ENCODE results near the gene CPHXL2.

The CPHXL2 gene

DNA sequence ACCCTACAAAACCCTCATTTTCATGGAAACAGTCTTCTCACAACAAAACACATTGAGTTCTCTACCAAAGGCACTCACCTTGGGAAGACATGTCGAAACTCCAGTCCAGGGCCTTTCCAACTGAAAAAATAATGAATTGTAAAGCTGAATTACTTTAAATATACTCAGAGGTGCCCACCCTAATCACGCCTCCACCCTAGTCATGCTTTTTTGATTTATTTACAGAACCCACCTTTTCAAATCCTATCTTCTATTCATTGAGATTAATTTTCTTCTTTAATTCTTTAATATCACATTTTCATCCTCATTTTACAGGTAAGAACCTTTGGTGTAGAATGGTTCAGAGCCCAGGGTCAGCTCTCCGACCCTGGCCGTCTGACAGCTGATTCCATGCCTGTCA is at the start of gene CPHXL2:
Gene CPHXL2, minus strand, starts transcription at position 101 of the 400 bp plus-strand sequence. Its CDS starts 10 bp downstream, at position 91.
- DNase-seq (ENCODE audit: low spot score), result no peak

DNA sequence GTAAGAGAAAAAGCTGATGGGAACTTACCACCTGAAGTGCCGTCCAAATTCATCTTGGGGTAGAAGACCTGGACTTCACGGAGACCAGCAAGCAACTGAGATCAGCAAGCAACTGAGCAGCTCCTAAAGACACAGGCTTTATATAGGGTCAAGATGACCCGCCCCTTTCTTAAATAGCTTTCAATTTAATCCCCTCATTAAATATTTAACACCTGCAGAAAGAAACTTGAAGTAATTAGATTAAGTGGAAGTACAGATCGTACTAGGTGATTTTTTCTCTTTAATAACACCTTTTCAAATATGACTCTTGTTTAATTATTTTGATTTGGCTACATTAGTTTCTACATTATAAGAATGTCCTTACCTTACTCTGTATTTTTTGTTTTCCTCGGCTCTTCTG is 49.6 kb upstream of the CPHXL2 start, which contains the start of gene CPHXL:
Gene CPHXL, minus strand, starts transcription at position 101 of the 400 bp plus-strand sequence. Its CDS starts 48 bp downstream, at position 53.
- DNase-seq (ENCODE audit: low spot score), result no peak

DNA sequence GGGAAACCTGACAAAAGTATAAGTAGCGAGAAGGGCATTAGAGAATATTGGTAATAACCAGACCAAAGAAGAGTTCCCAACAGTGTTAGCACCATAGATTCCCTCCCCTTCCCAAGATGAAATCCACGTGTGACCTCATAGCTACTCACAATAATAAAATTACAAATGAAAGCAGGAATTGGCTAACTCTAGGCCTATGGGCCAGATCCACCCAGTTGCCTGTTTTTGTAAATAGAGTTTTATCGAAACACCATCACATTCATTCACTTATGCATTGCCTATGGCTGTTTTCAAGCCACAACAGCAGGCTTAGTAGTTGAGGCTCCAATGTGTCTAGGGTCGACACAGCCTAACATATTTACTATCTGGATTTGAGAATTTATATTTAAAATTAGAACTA is 41.6 kb upstream of the CPHXL2 start:
- no peak for DNase-seq (ENCODE audit: low spot score)

DNA sequence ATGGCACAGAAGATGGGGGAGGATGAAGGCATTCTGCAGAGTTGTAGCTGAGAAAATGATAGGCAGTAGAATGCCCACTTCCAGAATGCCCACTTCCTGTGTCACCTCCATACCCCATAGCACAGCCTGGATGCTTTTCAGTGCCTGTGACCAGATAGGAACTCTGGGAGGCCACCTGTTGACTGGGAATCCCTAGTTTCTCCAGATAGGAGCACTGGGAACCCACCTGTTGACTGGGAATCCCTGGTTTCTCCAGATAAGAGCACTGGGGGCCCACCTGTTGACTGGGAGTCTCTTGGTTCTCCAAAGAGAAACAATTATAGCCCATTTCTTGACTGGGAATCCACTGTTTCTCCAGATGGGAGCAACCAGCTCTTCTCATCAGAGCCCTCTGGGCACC is 37.9 kb upstream of the CPHXL2 start:
- no peak for DNase-seq (ENCODE audit: low spot score)

DNA sequence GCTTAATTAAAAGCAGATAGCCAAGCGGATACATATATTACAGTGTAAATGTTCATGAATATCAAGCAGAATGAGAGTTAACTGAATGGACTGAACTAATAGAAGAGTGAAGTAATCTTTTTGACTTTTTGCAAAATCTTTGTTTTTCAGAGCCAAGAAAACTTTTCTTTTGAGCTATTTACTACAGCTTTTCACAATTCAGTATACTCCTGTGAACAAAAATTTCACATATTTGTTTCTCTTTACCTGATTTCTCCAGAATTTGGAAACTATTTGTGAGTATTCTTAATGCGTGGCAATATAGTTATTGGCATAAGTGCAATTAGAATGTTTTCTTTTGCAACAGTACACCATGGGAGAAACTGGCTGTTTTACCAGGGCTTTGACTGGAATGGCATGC is 33.5 kb upstream of the CPHXL2 start:
- DNase-seq (ENCODE audit: low spot score), result no peak

DNA sequence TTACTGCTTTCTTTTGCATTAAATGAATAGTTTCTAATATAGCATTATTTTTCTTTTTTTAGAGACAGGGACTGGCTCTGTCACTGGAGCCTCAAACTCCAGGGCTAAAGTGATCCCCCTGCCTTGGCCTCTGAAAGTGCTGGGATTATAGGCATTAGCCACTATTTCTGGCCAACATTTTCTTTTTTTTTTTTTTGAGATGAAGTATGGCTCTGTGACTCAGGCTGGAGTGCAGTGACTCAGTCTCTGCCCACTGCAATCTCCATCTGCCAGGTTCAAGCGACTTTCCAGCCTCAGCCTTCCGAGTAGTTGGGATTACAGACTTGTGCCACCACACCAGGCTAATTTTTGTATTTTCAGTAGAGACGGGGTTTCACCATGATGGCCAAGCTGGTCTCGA is 26.5 kb upstream of the CPHXL2 start:
- no peak for DNase-seq (ENCODE audit: low spot score)

DNA sequence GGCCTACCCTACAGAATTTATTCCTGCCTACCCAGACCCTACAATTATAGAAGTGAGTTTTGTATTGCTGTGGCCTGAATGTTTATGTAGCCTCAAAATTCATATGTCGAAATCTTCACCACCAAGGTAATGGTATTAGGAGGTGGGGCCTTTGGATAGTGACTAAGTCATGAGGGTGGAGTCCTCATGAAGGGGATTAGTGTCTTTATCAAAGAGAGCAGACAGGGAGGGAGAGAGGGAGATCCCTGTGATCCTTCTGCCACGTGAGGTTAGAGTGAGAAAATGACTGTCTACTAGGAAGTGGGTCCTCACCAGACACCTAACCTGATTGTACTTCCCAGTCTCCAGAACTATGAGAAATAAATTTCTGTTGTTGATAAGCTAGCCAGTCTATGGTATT is 25.4 kb upstream of the CPHXL2 start:
- no peak for DNase-seq (ENCODE audit: low spot score)

DNA sequence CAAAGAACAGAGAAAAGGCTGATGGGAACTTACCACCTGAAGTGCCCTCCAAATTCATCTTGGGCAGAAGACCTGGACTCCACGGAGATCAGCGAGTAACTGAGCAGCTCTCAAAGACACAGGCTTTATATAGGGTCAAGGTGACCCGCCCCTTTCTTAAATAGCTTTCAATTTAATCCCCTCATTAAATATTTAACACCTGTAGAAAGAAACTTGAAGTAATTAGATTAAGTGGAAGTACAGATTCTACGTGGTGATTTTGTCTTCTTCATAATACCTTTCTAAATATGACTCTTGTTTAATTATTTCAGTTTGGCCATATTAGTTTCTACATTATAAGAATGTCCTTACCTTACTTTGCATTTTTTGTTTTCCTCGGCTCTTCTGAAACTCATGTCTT is 24.6 kb upstream of the CPHXL2 start, which contains the start of gene DUXB:
Gene DUXB, minus strand, starts transcription at position 101 of the 400 bp plus-strand sequence. Its CDS starts 43 bp downstream, at position 58.
- DNase-seq (ENCODE audit: low spot score), result no peak

DNA sequence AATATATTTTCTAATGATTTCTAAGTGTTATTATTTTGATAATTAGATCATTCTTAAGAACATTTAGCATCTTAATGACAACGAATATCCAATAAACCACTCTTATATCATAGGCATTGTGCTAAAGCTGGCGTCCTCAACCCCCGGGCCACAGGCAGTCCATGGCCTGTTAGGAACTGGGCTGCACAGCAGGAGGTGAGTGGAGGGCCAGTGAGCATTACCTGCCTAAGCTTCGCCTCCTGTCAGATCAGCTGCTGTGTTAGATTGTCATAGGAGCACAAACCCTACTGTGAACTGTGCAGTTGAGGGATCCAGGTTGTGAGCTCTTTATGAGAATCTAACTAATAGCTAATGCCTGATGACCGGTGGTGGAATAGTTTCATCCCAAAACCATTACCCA is 20.8 kb upstream of the CPHXL2 start:
- DNase-seq (ENCODE audit: low spot score), result no peak

DNA sequence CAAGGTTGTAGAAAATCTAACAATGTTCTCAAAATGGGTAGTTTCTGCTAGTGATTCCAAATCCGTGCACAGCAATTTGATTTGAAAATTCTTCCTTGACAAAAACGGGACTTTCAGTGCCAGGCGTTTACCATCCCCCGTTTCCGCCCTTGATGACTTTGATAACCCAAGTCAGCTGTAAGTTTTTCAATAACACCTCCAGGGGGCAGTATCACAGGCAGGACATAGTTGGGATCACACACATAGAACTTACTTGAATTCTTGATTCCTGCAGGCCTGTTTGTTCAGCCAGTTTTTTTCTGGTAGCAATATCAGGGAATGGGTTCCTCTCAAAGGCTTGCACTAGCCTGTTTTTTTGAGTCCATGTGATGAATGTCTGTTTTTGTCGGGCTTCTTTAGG is 18.9 kb upstream of the CPHXL2 start:
- DNase-seq (ENCODE audit: low spot score), result no peak

DNA sequence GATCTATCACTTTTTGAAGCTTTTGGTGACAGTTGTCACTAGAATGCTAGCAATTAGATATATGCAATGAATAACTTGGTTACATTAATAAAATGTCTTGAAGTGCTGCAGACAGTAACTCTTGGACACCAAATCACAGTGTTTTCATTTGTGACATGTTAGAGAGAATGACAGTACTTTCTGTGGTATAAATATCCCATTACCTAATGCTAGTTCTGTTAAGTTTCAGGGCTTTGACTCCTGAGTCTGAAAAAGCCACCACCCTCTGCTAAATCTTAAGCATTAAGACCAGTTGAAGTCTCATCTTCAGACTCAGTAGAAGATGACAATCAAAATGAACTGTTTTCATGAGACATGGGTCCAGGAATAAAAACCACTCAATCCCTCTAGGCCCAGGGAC is 10.6 kb upstream of the CPHXL2 start:
- no peak for DNase-seq (ENCODE audit: low spot score)

DNA sequence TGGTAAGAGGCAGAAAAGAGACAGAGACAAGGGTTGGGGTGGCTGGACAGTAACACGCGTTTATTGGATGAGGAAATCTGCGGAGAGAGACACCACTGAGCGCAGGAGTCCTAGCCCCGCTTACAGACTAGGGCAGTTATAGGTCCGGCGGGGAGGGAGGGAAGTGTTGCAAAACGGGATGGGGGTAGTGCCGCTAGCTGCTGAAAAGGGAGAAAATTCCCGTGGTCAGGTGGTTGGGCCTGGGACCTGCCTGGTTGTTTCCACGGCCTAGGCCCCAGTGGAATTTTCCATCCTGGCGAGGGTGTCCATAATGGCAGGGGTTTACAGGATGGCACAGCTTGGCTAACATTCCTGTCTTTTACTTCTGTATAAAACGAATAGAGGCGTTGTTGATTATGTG is 5.5 kb upstream of the CPHXL2 start:
- no peak for DNase-seq (ENCODE audit: low spot score)

DNA sequence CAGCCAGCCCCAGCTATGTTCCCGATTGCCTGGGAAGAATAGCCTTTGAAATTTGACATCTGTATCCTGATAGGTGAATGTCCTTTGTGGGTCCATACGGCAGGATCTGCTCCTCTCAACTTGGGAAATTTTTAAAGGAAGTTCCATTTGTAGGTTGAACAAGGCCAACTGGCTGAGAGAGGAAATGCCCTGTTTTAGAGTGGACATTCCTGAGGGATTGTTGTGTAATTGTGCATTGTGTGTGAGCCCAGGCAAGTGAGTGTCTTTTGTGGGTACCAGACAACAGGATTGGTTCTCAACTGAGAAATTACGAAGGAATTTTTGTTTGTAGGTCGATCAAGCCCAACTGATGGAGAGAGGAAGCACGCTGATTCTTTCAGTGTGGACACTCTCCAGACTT is 2.6 kb upstream of the CPHXL2 start:
- DNase-seq (ENCODE audit: low spot score), result no peak

DNA sequence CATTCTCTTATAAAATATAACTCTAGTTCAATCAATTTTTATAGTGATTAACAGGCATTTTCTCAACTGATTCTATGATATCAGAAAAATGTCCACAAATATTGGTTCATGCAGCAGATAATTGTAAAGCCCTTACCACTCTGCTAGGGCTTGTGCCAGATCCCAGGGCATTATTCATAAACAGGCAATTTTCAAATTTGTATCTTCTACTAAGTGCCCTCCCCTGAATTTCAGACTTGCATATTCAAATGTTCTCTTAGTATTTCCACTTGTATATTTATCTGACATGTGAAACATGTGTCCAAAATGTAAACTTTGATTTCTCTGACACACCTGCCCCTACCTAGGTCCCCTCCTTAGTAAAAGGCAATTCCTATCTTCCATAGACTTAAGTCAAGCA is 9.3 kb downstream of the CPHXL2 start:
- DNase-seq (ENCODE audit: low spot score), result no peak

DNA sequence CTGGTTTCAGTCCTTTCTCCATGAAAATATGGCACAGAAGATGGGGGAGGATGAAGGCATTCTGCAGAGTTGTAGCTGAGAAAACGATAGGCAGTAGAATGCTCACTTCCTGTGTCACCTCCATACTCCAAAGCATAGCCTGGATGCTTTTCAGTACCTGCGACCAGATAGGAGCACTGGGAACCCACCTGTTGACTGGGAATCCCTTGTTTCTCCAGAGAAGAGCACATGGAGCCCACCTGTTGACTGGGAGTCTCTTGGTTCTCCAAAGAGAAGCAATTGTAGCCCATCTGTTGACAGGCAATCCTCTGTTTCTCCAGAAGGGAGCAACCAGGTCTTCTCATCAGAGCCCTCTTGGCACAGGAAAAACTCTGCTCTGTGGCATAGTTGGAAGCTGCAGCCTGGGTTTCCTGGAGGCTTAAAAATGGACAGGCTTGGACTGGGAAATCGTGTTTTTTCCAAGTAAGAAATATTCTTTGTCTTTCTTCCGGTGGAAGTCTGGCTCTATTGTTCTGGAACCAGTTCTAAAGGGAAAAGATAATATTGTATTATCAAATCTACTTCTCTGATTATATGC is 16.0 kb downstream of the CPHXL2 start:
- DNase-seq (ENCODE audit: low spot score), result no peak

DNA sequence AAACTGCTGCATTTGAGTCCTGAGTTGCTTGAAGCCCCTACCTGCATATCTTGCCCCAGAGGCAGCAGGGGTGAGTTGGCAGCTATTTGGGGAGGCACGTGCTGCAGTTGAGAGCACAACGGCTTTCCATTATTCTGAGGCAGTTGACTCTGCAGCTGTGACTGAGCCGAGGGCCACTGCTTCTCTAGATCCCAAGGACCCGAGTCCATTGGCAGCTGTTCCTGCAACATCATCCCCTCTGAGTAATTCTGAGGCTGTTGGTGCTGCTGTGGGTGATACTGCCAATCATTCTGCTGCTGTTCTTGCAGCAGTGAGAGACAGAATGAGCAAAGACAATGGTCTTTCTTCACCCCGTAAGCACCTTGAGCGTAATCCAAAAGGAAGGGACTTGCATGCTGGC is 16.5 kb downstream of the CPHXL2 start:
- no peak for DNase-seq (ENCODE audit: low spot score)

DNA sequence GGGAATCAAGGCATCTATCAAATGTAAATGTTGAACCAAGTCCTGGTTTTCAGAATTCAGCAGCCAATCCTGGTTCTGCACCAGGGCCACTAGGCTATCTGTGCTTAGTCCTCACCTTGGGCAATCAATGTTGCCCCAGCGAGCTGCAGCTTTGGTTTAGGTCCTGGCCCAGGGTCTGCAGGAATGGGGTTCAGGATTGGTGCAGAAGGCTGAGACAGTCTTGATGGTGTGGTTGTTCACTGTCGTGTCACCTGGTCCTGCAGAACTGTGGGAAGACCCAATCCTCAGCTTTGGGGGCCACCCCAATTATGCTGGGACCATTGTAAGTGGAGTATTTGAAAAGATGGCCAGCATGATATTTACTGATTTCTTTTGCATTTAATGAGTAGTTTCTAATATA is 18.6 kb downstream of the CPHXL2 start:
- no peak for DNase-seq (ENCODE audit: low spot score)

DNA sequence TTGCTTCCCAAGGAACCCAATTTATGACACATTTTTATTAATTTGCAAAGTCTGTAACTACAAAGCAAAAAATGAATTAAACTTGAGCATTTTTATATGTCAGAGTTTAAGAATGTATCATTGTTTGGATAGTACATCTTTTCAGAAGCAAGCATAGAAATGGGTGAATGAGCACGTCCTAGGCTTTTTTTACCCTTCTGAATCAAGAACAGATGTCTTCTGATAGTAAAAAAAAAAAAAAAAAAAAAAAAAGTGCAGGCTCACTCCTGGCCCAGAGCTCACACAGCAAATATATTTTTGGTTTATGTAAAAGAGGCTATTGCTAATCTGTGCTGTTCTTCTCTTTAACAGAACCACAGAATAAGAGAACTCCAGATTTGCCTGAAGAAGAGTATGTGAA is 22.9 kb downstream of the CPHXL2 start:
- no peak for DNase-seq (ENCODE audit: low spot score)

DNA sequence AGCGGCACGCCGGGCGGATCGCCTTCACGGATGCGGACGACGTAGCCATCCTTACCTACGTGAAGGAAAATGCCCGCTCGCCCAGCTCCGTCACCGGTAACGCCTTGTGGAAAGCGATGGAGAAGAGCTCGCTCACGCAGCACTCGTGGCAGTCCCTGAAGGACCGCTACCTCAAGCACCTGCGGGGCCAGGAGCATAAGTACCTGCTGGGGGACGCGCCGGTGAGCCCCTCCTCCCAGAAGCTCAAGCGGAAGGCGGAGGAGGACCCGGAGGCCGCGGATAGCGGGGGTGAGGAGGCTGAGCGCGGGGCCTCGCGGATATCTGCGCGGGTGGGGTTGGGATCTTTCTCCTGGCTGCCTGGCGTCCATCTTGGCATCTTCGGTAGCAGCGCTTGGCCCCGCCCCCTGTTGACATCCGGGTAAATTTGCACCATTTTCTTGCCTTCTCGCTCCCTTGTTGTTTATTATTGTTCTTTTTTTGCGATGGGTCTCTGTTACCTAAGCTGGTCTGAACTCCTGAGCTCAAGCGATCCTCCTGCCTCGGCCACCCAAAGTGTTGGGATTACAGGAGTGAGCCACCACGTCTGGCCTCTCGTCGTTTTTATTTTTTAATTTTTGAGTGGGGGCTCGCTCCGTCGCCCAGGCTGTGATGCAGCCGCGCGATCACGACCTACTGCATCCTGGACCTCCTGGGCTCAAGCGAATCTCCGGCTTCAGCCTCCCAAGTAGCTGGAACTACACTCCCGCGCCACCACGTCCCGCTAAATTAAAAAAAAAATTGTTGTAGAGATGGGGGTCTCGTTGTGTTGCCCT is 28.3 kb downstream of the CPHXL2 start:
- DNase-seq (ENCODE audit: low spot score), result peak; percentile 83

DNA sequence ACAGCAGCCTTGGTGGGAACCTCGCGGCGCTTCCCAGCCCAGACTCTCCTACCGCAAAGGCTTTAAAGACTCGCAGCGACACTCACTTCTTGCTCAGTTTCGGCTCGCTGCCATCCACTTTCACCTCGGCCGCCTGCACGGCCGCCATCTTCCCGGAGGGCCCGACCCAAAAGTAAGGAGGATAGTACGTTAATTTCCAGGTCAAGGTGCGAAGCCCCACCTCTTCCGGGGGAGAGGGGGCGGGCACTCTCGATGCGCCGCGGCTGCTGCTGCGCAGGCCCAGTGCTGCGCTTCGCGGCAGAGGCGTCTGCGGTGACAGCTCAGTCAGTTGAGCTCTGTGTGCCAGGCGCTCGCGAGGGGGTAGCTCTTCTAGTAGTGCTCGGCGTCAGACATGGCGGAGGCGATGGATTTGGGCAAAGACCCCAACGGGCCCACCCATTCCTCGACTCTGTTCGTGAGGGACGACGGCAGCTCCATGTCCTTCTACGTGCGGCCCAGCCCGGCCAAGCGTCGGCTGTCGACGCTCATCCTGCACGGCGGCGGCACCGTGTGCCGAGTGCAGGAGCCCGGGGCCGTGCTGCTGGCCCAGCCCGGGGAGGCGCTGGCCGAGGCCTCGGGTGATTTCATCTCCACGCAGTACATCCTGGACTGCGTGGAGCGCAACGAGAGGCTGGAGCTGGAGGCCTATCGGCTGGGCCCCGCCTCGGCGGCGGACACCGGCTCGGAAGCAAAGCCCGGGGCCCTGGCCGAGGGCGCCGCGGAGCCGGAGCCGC is 29.1 kb downstream of the CPHXL2 start, which contains the start of the genes KARS1 and TERF2IP:
Gene KARS1, minus strand, starts transcription at position 174 of the 773 bp plus-strand sequence. Its CDS starts 26 bp downstream, at position 148.
Gene TERF2IP, plus strand, starts transcription at position 282 of the 773 bp plus-strand sequence. Its CDS starts 110 bp downstream, at position 392.
- DNase-seq (ENCODE audit: low spot score), result peak; percentile 94

DNA sequence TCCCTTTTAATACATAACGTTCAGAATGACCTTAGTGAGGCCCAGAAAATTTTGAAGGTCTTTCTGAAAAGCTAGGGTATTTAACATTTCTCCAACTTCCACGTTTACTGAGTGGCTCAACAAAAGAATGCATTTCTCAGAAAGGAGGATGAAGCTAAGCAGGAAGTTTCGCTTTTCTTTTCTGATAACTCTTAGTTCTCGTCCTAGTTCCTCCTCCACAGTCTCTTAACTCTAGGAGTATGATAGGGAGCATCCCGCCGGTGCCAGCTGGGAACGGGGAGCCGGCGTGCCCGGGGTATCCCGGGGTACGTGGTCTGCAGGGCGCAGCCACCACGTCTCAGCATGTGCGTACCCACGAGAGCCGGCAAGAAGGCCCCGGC is 29.7 kb downstream of the CPHXL2 start:
- no peak for DNase-seq (ENCODE audit: low spot score)

DNA sequence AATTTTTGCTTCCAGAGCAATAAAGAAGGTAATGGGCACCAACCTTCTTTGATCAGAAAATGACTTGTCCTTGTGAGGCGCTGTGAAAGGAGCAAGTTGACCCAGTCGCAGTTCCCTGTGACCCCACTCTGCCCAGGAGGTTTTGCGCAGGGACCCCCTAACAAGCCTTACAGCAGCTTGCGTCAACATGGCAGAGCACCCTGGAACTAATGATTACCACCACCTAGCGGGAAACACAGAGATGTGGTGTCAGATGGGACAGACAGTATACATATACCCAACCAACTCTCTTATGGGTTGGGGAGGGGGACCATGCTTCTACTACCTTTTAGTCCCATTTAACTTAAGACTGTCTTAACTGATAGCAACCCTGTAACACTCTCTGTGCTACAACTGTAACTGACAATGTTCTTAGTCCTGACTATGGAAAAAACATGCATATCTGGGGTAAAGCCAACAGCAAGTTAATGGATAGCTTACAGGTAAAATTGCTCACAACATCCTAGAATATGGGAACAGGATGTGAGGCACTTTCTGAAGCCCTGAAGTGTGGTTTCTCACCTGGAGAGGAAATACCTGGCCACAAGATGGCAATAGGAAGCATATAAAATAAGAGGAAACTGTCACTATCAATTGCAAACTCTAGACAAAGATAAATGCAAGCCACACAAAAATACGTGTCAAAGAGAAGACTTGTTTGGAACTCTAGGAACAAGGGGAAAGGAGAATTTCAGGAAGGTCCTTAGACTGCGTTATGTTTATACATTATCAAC is 32.4 kb downstream of the CPHXL2 start:
- DNase-seq (ENCODE audit: low spot score), result no peak

Measured in CD4-positive, alpha-beta T cell treated with Interleukin-15 for 4 hours (primary cell).